ENCODE results near the gene CFAP45.

The CFAP45 gene

GRCh38 chr1:159870704-159871103 is 29.3 kb downstream of the CFAP45 start:
- H3K36me3 ChIP-seq, result no peaks in the 10 kb centered on the region
- no peaks in the 10 kb centered on the region for H3K27me3 ChIP-seq
- no peak for DNase-seq
- H3K4me1 ChIP-seq, result peaks cover 34% of the 10 kb centered on the region
- no peaks in the 10 kb centered on the region for H3K9me3 ChIP-seq
- no peak overlapping the region for H3K4me3 ChIP-seq (ENCODE audit: low read depth, low read length)
- TF ChIP-seq, protein P1, sequence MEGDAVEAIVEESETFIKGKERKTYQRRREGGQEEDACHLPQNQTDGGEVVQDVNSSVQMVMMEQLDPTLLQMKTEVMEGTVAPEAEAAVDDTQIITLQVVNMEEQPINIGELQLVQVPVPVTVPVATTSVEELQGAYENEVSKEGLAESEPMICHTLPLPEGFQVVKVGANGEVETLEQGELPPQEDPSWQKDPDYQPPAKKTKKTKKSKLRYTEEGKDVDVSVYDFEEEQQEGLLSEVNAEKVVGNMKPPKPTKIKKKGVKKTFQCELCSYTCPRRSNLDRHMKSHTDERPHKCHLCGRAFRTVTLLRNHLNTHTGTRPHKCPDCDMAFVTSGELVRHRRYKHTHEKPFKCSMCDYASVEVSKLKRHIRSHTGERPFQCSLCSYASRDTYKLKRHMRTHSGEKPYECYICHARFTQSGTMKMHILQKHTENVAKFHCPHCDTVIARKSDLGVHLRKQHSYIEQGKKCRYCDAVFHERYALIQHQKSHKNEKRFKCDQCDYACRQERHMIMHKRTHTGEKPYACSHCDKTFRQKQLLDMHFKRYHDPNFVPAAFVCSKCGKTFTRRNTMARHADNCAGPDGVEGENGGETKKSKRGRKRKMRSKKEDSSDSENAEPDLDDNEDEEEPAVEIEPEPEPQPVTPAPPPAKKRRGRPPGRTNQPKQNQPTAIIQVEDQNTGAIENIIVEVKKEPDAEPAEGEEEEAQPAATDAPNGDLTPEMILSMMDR (IDR thresholded peaks at IDR 0.05; ENCODE audit: low read depth, low read length), result no peak

GRCh38 chr1:159869607-159870006 is 30.4 kb downstream of the CFAP45 start:
- no peak for DNase-seq
- Histone ChIP-seq H3K36me3 (no peaks in the 10 kb centered on the region), H3K4me1 (peaks cover 30% of the 10 kb centered on the region), H3K27me3 (no peaks in the 10 kb centered on the region), H3K9me3 (no peaks in the 10 kb centered on the region), H3K4me3 (ENCODE audit: low read depth, low read length) (no peak overlapping the region)
- TF ChIP-seq, protein P1 (IDR thresholded peaks at IDR 0.05; ENCODE audit: low read depth, low read length), result no peak

DNA sequence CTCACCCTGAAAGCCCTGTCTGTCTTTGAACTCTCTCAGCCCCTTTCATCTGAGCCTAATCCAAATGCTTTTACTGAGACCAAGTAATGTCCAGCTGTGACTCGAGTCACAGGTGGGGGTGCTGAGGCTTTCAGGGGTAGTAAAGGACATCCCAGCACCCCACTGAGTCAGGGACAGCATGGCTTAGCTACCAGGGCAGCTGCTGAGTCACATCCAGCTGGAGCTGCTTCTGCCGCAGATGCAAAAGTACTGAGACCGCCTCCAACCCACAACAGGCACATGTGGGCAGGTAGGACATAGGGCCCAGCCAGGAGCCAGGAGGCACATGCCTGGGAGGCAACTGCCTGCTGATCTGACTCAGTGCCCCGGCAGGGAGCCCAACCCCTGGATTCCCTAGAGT is 30.8 kb downstream of the CFAP45 start:
- H3K4me1 ChIP-seq, result peaks cover 30% of the 10 kb centered on the region
- no peaks in the 10 kb centered on the region for H3K36me3 ChIP-seq
- TF ChIP-seq, protein P1 (IDR thresholded peaks at IDR 0.05; ENCODE audit: low read depth, low read length), result no peak
- no peaks in the 10 kb centered on the region for H3K9me3 ChIP-seq
- no peaks in the 10 kb centered on the region for H3K27me3 ChIP-seq
- H3K4me3 ChIP-seq (ENCODE audit: low read depth, low read length), result no peak overlapping the region
- DNase-seq, result no peak

DNA sequence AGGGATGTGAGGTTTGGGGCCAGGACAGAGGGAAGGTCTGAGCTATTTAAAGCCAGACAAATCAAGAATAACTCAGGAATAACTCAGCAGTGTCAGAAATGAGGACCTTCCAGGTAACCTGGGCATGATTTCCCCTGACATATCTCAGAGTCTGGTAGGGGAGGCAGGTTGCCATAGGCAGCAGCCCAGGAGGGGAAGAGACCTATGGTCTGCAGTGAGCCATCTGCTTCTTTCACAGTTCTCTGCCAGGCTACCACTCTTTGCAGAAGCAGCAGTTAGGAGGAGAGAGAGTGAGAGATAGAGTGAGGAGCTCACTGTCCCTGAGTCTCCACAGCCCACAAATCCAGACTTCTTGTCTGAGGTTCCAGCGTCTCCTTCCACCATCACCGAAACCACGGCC is 31.2 kb downstream of the CFAP45 start:
- H3K9me3 ChIP-seq, result no peaks in the 10 kb centered on the region
- H3K4me3 ChIP-seq (ENCODE audit: low read depth, low read length), result no peak overlapping the region
- H3K27me3 ChIP-seq, result no peaks in the 10 kb centered on the region
- DNase-seq, result no peak
- peaks cover 30% of the 10 kb centered on the region for H3K4me1 ChIP-seq
- TF ChIP-seq, protein P1 (IDR thresholded peaks at IDR 0.05; ENCODE audit: low read depth, low read length), result no peak
- no peaks in the 10 kb centered on the region for H3K36me3 ChIP-seq

DNA sequence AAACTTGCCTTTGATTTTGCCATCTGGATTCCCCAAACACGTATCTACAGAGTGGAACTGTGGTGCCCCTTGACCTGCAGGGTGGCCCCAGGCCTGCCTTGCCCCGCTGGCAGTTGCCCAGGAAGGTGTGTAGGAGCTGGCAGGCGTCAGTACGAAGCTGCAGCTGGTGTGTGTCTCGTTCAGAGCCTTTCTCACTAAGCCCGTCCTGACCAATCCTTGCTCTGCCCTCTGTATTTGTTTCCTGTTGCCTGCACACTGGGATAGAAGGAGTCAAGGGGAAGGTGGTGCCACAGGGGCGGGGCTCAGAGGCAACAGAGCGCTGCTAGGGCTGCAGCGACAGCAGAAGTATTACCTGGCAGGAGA is 32.3 kb downstream of the CFAP45 start:
- DNase-seq, result peak; percentile 74
- H3K4me1 ChIP-seq, result peaks cover 30% of the 10 kb centered on the region
- H3K9me3 ChIP-seq, result no peaks in the 10 kb centered on the region
- no peaks in the 10 kb centered on the region for H3K27me3 ChIP-seq
- TF ChIP-seq, protein P1 (IDR thresholded peaks at IDR 0.05; ENCODE audit: low read depth, low read length), result no peak
- 0 out of 2 replicates have a peak overlapping the region, but pooled peaks have one; percentile 11 for H3K4me3 ChIP-seq (ENCODE audit: low read depth, low read length)
- no peaks in the 10 kb centered on the region for H3K36me3 ChIP-seq

DNA sequence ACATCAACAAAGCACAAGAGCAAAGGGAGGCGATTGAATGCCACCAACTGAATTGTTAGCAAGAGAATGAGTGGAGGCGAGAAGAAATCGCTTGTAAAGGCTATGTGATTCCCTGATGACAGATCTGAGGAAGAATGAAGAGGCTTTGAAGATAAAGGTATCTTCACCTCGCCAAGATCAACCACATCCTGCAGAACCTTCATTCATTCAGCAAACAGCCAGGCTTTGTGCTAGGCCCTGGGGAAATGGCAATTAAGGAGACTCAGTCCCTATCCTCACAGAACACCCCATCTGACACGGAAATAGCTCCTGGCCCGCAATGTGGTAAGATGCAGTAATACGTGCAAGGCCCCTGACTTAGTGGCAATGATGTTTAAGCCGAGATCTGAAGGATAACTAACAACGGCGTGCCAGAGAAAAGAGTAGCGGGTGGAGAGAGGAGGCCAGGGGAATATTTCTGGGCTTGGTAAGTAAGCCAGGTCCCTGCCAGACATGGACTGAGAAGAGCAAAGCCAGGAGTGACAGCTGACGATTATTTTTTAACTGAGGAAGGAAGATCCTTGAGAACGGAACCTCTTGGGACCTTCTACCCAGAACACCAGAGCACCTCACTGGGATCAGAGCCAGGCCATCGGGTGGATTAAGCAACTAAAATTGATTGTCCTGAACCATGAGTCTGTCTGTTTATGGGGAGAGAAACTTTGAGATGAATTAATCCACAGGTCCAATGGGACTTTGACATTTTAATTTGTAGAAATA is 32.9 kb downstream of the CFAP45 start:
- Histone ChIP-seq H3K36me3 (no peaks in the 10 kb centered on the region), H3K9me3 (no peaks in the 10 kb centered on the region), H3K4me3 (ENCODE audit: low read depth, low read length) (0 out of 2 replicates have a peak overlapping the region, but pooled peaks have one; percentile 11), H3K27me3 (no peaks in the 10 kb centered on the region), H3K4me1 (peaks cover 30% of the 10 kb centered on the region)
- TF ChIP-seq, protein P1 (IDR thresholded peaks at IDR 0.05; ENCODE audit: low read depth, low read length), result no peak
- peak; percentile 64 for DNase-seq
